ENCODE results near the gene FHIT.
A peak's percentile ranks its signal among the peaks of the same experiment; 100 is the strongest.
"Not testable (repeated sequence)": the region's sequence is repeated elsewhere in the genome, so short reads cannot be mapped to it uniquely, and the experiment has no call there.

The FHIT gene

DNA sequence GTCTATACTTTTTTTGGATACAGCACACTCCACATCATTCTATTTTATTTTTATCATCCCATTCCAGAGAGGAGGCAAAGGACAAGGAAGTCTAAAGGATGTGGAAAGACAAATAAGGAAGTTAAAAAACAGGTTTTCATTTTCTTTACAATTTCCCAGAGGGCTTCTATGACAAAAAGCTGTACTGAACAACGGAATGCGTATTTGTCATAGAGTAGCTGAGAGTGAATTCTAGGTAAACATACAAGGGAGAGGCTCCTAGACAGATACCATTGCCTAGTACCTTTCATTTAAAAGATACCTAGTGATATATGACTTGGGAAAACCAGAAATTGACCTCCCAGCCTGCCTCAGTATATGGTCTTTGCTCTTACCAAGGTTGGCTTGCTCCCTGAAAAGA lies 341.7 kb downstream of the FHIT start:
- Histone ChIP-seq H3K36me3 (ENCODE audit: control insufficient read depth, insufficient read depth, low read length) (no peaks in the 10 kb centered on the region), H3K4me1 (ENCODE audit: control insufficient read depth, insufficient read depth, low read length) (no peaks in the 10 kb centered on the region), H3K4me3 (ENCODE audit: low read depth, low read length) (no peak overlapping the region), H3K9ac (ENCODE audit: low read length) (no peak overlapping the region), H3K27me3 (ENCODE audit: control insufficient read depth, insufficient read depth, low read length) (no peaks in the 10 kb centered on the region), H3K27ac (ENCODE audit: low read depth, low read length) (no peak overlapping the region), H3K9me3 (ENCODE audit: control insufficient read depth, insufficient read depth, low read depth, low read length) (peaks cover 12% of the 10 kb centered on the region; the same call in 1 of the 2 replicates)

DNA sequence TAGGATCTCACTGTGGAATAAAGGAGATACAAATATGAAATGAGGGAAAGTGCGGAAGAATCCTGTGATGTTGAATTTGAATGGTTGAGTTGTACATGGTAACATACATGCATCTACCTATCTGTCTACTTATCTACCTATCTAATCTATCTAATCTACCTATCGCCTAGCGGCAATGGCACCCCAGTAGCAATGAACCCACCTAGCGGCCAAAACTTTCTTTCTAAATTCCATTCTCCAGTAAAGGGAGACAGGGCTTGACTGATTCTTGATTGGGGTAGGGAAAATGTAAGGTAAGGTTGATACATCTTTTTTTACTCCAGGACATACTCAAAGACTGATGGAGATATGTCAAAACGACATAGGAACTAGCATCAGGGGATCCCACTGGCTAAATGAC lies 345.0 kb downstream of the FHIT start:
- Histone ChIP-seq H3K4me1 (ENCODE audit: control insufficient read depth, insufficient read depth, low read length) (no peaks in the 10 kb centered on the region), H3K9ac (ENCODE audit: low read length) (no peak overlapping the region), H3K27me3 (ENCODE audit: control insufficient read depth, insufficient read depth, low read length) (no peaks in the 10 kb centered on the region), H3K9me3 (ENCODE audit: control insufficient read depth, insufficient read depth, low read depth, low read length) (no peaks in the 10 kb centered on the region), H3K36me3 (ENCODE audit: control insufficient read depth, insufficient read depth, low read length) (no peaks in the 10 kb centered on the region), H3K27ac (ENCODE audit: low read depth, low read length) (no peak overlapping the region), H3K4me3 (ENCODE audit: low read depth, low read length) (no peak overlapping the region)

DNA sequence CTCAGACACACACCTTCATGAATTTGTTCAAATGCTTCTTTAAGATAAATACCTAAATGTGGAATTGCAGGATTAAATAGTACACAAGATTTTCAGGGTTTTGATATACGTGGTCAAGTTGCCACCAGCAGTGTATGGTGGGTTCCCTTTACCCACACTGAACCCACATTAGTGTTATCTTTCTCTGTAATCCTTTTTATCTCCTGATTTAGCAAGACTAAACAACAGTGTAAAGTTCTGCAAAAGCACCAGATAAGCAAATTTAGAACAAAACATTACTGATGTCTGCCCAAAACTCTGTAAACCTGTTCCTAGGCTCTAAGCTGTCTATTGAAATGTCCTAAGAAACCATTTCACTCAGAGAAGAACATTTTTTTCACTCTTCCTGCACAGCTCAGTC lies 352.9 kb downstream of the FHIT start:
- Histone ChIP-seq H3K36me3 (ENCODE audit: control insufficient read depth, insufficient read depth, low read length) (no peaks in the 10 kb centered on the region), H3K27ac (ENCODE audit: low read depth, low read length) (no peak overlapping the region), H3K4me3 (ENCODE audit: low read depth, low read length) (no peak overlapping the region), H3K9ac (ENCODE audit: low read length) (no peak overlapping the region), H3K9me3 (ENCODE audit: control insufficient read depth, insufficient read depth, low read depth, low read length) (no peaks in the 10 kb centered on the region), H3K4me1 (ENCODE audit: control insufficient read depth, insufficient read depth, low read length) (peaks cover 3% of the 10 kb centered on the region; the same call in 1 of the 2 replicates), H3K27me3 (ENCODE audit: control insufficient read depth, insufficient read depth, low read length) (no peaks in the 10 kb centered on the region)

GRCh38 chr3:60893946-60894345 lies 357.3 kb downstream of the FHIT start:
- no peak overlapping the region for H3K4me3 ChIP-seq (ENCODE audit: low read depth, low read length)
- H3K36me3 ChIP-seq (ENCODE audit: control insufficient read depth, insufficient read depth, low read length), result no peaks in the 10 kb centered on the region
- no peaks in the 10 kb centered on the region for H3K9me3 ChIP-seq (ENCODE audit: control insufficient read depth, insufficient read depth, low read depth, low read length)
- no peak overlapping the region for H3K27ac ChIP-seq (ENCODE audit: low read depth, low read length)
- H3K4me1 ChIP-seq (ENCODE audit: control insufficient read depth, insufficient read depth, low read length), result peaks cover 3% of the 10 kb centered on the region; the same call in 1 of the 2 replicates
- no peak overlapping the region for H3K9ac ChIP-seq (ENCODE audit: low read length)
- H3K27me3 ChIP-seq (ENCODE audit: control insufficient read depth, insufficient read depth, low read length), result no peaks in the 10 kb centered on the region

- H3K9ac ChIP-seq (ENCODE audit: low read length), result no peak overlapping the region
- no peaks in the 10 kb centered on the region for H3K9me3 ChIP-seq (ENCODE audit: control insufficient read depth, insufficient read depth, low read depth, low read length)
- H3K27ac ChIP-seq (ENCODE audit: low read depth, low read length), result no peak overlapping the region
- no peaks in the 10 kb centered on the region for H3K27me3 ChIP-seq (ENCODE audit: control insufficient read depth, insufficient read depth, low read length)
- H3K4me3 ChIP-seq (ENCODE audit: low read depth, low read length), result no peak overlapping the region
- no peaks in the 10 kb centered on the region for H3K36me3 ChIP-seq (ENCODE audit: control insufficient read depth, insufficient read depth, low read length)
- H3K4me1 ChIP-seq (ENCODE audit: control insufficient read depth, insufficient read depth, low read length), result peaks cover 12% of the 10 kb centered on the region; the same call in 1 of the 2 replicates
Measured at GRCh38 chr3:60890226-60890625, 361.0 kb downstream of the FHIT start.

- H3K4me1 ChIP-seq (ENCODE audit: control insufficient read depth, insufficient read depth, low read length), result peaks cover 12% of the 10 kb centered on the region; the same call in 1 of the 2 replicates
- H3K36me3 ChIP-seq (ENCODE audit: control insufficient read depth, insufficient read depth, low read length); H3K27me3 ChIP-seq (ENCODE audit: control insufficient read depth, insufficient read depth, low read length); H3K9me3 ChIP-seq (ENCODE audit: control insufficient read depth, insufficient read depth, low read depth, low read length); H3K9ac ChIP-seq (ENCODE audit: low read length); H3K27ac ChIP-seq (ENCODE audit: low read depth, low read length); H3K4me3 ChIP-seq (ENCODE audit: low read depth, low read length): not testable (repeated sequence)
Measured at GRCh38 chr3:60888952-60889351, 362.3 kb downstream of the FHIT start.

GRCh38 chr3:60887574-60887973 lies 363.7 kb downstream of the FHIT start:
- H3K36me3 ChIP-seq (ENCODE audit: control insufficient read depth, insufficient read depth, low read length), result no peaks in the 10 kb centered on the region
- H3K9ac ChIP-seq (ENCODE audit: low read length), result no peak overlapping the region
- peaks cover 12% of the 10 kb centered on the region; the same call in 1 of the 2 replicates for H3K4me1 ChIP-seq (ENCODE audit: control insufficient read depth, insufficient read depth, low read length)
- no peak overlapping the region for H3K4me3 ChIP-seq (ENCODE audit: low read depth, low read length)
- no peaks in the 10 kb centered on the region for H3K27me3 ChIP-seq (ENCODE audit: control insufficient read depth, insufficient read depth, low read length)
- no peak overlapping the region for H3K27ac ChIP-seq (ENCODE audit: low read depth, low read length)
- H3K9me3 ChIP-seq (ENCODE audit: control insufficient read depth, insufficient read depth, low read depth, low read length), result peaks cover 6% of the 10 kb centered on the region

DNA sequence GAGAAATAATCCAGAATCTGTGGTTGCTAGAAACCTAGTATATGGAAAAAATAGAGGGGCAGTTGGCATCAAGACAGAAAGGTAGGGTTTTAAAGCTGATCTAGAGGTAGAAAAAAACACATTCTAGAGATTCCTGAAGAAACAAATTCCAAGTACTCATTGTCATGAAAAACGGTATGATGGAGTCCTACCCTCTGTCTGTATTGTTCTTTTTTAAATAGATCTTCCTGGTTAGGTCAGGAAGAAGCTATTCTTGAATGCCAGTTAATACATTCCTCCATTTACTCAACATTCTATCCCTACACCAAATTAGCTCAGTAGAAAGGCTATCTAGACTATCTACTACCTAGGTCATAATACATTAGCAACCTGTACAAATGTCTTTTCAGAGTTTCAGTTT lies 364.7 kb downstream of the FHIT start:
- Histone ChIP-seq H3K27ac (ENCODE audit: low read depth, low read length) (peak overlapping the region; percentile 31), H3K4me1 (ENCODE audit: control insufficient read depth, insufficient read depth, low read length) (peaks cover 12% of the 10 kb centered on the region; the same call in 1 of the 2 replicates)

GRCh38 chr3:60884005-60884404 lies 367.2 kb downstream of the FHIT start:
- Histone ChIP-seq H3K9me3 (ENCODE audit: control insufficient read depth, insufficient read depth, low read depth, low read length) (peaks cover 15% of the 10 kb centered on the region), H3K4me3 (ENCODE audit: low read depth, low read length) (no peak overlapping the region), H3K27me3 (ENCODE audit: control insufficient read depth, insufficient read depth, low read length) (no peaks in the 10 kb centered on the region), H3K36me3 (ENCODE audit: control insufficient read depth, insufficient read depth, low read length) (no peaks in the 10 kb centered on the region), H3K4me1 (ENCODE audit: control insufficient read depth, insufficient read depth, low read length) (peaks cover 12% of the 10 kb centered on the region; the same call in 1 of the 2 replicates), H3K27ac (ENCODE audit: low read depth, low read length) (no peak overlapping the region), H3K9ac (ENCODE audit: low read length) (no peak overlapping the region)

More for the DNA sequence above, 364.7 kb downstream of the FHIT start:
- Histone ChIP-seq H3K36me3 (ENCODE audit: control insufficient read depth, insufficient read depth, low read length) (no peaks in the 10 kb centered on the region), H3K4me3 (ENCODE audit: low read depth, low read length) (no peak overlapping the region), H3K9me3 (ENCODE audit: control insufficient read depth, insufficient read depth, low read depth, low read length) (peaks cover 9% of the 10 kb centered on the region), H3K27me3 (ENCODE audit: control insufficient read depth, insufficient read depth, low read length) (no peaks in the 10 kb centered on the region), H3K9ac (ENCODE audit: low read length) (no peak overlapping the region)

DNA sequence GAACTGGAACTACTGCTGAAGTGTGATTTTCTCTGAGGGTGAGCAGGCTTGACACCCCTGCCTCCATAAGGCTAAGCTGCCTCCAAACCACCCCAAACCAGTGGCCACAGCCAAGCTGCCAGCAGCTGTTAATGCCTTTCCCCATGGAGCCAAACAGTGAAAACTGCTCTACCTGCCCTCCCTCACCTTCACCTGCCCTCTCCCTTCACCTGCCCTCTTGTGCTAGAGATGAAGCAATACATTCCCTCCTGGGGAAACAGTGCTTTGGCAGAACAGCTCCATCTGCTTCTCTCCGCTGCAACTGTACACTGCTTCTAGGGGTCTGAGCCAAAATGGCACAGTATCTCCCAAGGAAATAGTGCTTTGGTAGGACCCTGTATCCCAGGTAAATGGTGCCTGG lies 374.1 kb downstream of the FHIT start:
- H3K4me3 ChIP-seq (ENCODE audit: low read depth, low read length), result no peak overlapping the region
- no peak overlapping the region for H3K9ac ChIP-seq (ENCODE audit: low read length)
- H3K9me3 ChIP-seq (ENCODE audit: control insufficient read depth, insufficient read depth, low read depth, low read length), result peaks cover 6% of the 10 kb centered on the region
- H3K36me3 ChIP-seq (ENCODE audit: control insufficient read depth, insufficient read depth, low read length), result no peaks in the 10 kb centered on the region
- 0 out of 2 replicates have a peak, but pooled peaks cover 8% of the 10 kb centered on the region for H3K4me1 ChIP-seq (ENCODE audit: control insufficient read depth, insufficient read depth, low read length)
- no peak overlapping the region for H3K27ac ChIP-seq (ENCODE audit: low read depth, low read length)
- no peaks in the 10 kb centered on the region for H3K27me3 ChIP-seq (ENCODE audit: control insufficient read depth, insufficient read depth, low read length)

DNA sequence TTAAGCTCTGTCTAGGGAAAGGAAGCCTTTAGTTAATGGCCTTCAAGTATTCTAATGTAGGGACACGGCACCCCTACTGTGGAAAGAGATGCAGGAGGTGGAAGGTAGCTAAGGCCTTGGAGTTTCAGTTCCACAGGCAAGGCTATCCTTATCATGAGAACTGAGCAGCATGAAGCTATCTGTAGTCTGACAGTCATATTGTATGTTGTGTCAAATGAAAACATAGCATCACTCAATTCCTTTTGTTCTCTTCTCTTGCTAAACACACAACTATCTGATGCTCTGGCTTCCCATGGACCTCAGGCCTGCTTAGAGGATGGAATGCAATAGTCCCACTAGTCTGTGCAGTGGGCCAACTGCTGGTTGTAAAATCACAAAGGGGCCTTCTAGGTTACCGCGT lies 380.9 kb downstream of the FHIT start:
- H3K4me1 ChIP-seq (ENCODE audit: control insufficient read depth, insufficient read depth, low read length), result no peaks in the 10 kb centered on the region
- H3K9ac ChIP-seq (ENCODE audit: low read length), result no peak overlapping the region
- H3K27ac ChIP-seq (ENCODE audit: low read depth, low read length), result no peak overlapping the region
- H3K27me3 ChIP-seq (ENCODE audit: control insufficient read depth, insufficient read depth, low read length), result no peaks in the 10 kb centered on the region
- peaks cover 12% of the 10 kb centered on the region; the same call in 1 of the 2 replicates for H3K9me3 ChIP-seq (ENCODE audit: control insufficient read depth, insufficient read depth, low read depth, low read length)
- H3K4me3 ChIP-seq (ENCODE audit: low read depth, low read length), result no peak overlapping the region
- H3K36me3 ChIP-seq (ENCODE audit: control insufficient read depth, insufficient read depth, low read length), result no peaks in the 10 kb centered on the region

DNA sequence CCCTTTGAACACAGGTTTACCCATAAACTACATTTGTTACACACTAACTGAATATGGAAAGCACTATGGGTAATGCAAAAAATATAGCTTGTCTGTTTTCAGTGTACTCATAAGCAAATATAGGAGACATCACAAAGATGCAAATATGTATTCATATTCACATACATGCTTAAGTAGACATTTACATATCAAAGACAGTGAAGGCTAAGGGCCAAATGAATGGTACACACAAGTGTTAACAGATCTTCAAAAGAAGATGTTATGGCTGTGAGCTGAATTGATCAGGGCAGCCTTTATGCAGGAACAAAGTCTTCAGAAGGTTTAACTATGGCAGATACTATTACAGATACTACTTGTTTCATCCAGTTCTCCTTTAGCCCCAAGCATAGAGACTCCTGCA lies 384.1 kb downstream of the FHIT start:
- Histone ChIP-seq H3K9ac (ENCODE audit: low read length) (no peak overlapping the region), H3K27me3 (ENCODE audit: control insufficient read depth, insufficient read depth, low read length) (no peaks in the 10 kb centered on the region), H3K27ac (ENCODE audit: low read depth, low read length) (no peak overlapping the region), H3K4me1 (ENCODE audit: control insufficient read depth, insufficient read depth, low read length) (no peaks in the 10 kb centered on the region), H3K36me3 (ENCODE audit: control insufficient read depth, insufficient read depth, low read length) (no peaks in the 10 kb centered on the region), H3K9me3 (ENCODE audit: control insufficient read depth, insufficient read depth, low read depth, low read length) (peaks cover 12% of the 10 kb centered on the region; the same call in 1 of the 2 replicates), H3K4me3 (ENCODE audit: low read depth, low read length) (no peak overlapping the region)
